GM19372 (cell line): ENCODE data around the gene IFNE.

Source experiments
- ATAC-seq: cut with Tn5 transposase; IDR thresholded peaks from one replicate; pipeline ENCODE4 v1.9.1; 2021; ENCODE audit warnings: mild to moderate bottlenecking, low read depth, moderate library complexity; ENCODE audit not compliant: unreplicated experiment

IFNE gene

GRCh38 chr9:21432672-21433425 lies 49.3 kb downstream of the IFNE start:
- no peak for ATAC-seq
